Mesodermal cell (in vitro differentiated cells): Measurements from ENCODE around the gene DGKH.
"Not testable (repeated sequence)": the region's sequence is repeated elsewhere in the genome, so short reads cannot be mapped to it uniquely, and the experiment has no call there.

ENCODE experiments used
- H3K27ac ChIP-seq: 2 replicates; pipeline ENCODE4 v1.7.0; 2013; ENCODE audit warnings: mild to moderate bottlenecking, low read depth, low read length, moderate library complexity; ENCODE audit not compliant: severe bottlenecking
- H3K36me3 ChIP-seq: 2 replicates; pipeline ENCODE4 v1.7.1; 2013; ENCODE audit warnings: mild to moderate bottlenecking, low read length, moderate library complexity; ENCODE audit not compliant: control insufficient read depth, insufficient read depth
- H3K4me1 ChIP-seq: one replicate; pipeline ENCODE4 v1.7.1; 2013; ENCODE audit warnings: mild to moderate bottlenecking, low read length; ENCODE audit not compliant: insufficient read depth, control insufficient read depth, poor library complexity, severe bottlenecking
- H3K4me3 ChIP-seq: 2 replicates; pipeline ENCODE4 v1.7.0; 2013; ENCODE audit warnings: low read length, control low read depth, mild to moderate bottlenecking; ENCODE audit not compliant: insufficient read depth, poor library complexity, severe bottlenecking; ENCODE audit errors: extremely low read depth
- H3K9me3 ChIP-seq: 2 replicates; pipeline ENCODE4 v1.7.1; 2013; ENCODE audit warnings: mild to moderate bottlenecking, low read length, moderate library complexity; ENCODE audit not compliant: control insufficient read depth
- WGBS, 2 experiments: methylation state at CpG; one replicate each; pipeline ENCODE4 v1.1.5; 2013; ENCODE audit warnings: missing lambda C conversion rate in 2 of 2; ENCODE audit not compliant: insufficient coverage in 2 of 2; 5-methylcytosine and 5-hydroxymethylcytosine counted together

Gene DGKH

GRCh38 chr13:42057918-42058530 is 9.6 kb downstream of the DGKH start:
- H3K4me3 ChIP-seq, result no peak overlapping the region
- H3K27ac ChIP-seq, result no peak overlapping the region
- H3K9me3 ChIP-seq, result no peaks in the 10 kb centered on the region
- no peaks in the 10 kb centered on the region for H3K4me1 ChIP-seq
- WGBS, 2 experiments, result 100% methylated on average over 1 of the region's 2 CpGs; no CpG with 5 or more reads in 1 of the 2 experiments
- peaks cover 6% of the 10 kb centered on the region for H3K36me3 ChIP-seq

GRCh38 chr13:42061943-42062342 is 13.5 kb downstream of the DGKH start:
- Histone ChIP-seq H3K4me3 (no peak overlapping the region), H3K4me1 (no peaks in the 10 kb centered on the region), H3K36me3 (peaks cover 6% of the 10 kb centered on the region), H3K27ac (no peak overlapping the region), H3K9me3 (no peaks in the 10 kb centered on the region)

GRCh38 chr13:42063105-42063504 is 14.7 kb downstream of the DGKH start:
- Histone ChIP-seq H3K27ac (no peak overlapping the region), H3K36me3 (peaks cover 6% of the 10 kb centered on the region), H3K4me3 (no peak overlapping the region), H3K9me3 (no peaks in the 10 kb centered on the region), H3K4me1 (no peaks in the 10 kb centered on the region)
- 83% methylated on average over 1 of the region's 2 CpGs; no CpG with 5 or more reads in 1 of the 2 experiments for WGBS, 2 experiments

- H3K4me1 ChIP-seq, result no peaks in the 10 kb centered on the region
- 94 to 95% methylated on average over 2 to 5 of the region's 6 CpGs for WGBS, 2 experiments
- no peak overlapping the region for H3K4me3 ChIP-seq
- H3K36me3 ChIP-seq, result no peaks in the 10 kb centered on the region
- H3K9me3 ChIP-seq, result no peaks in the 10 kb centered on the region
- H3K27ac ChIP-seq, result no peak overlapping the region
These were observed 15.8 kb downstream of the DGKH start for GRCh38 chr13:42064259-42064658.

GRCh38 chr13:42064966-42065365 is 16.5 kb downstream of the DGKH start:
- H3K4me1 ChIP-seq, result no peaks in the 10 kb centered on the region
- no peak overlapping the region for H3K27ac ChIP-seq
- H3K36me3 ChIP-seq, result no peaks in the 10 kb centered on the region
- no peak overlapping the region for H3K4me3 ChIP-seq
- H3K9me3 ChIP-seq, result no peaks in the 10 kb centered on the region
- 96 to 98% methylated on average over 4 of the region's 5 CpGs for WGBS, 2 experiments

GRCh38 chr13:42065414-42065813 is 17.0 kb downstream of the DGKH start:
- H3K4me1 ChIP-seq, result no peaks in the 10 kb centered on the region
- no peak overlapping the region for H3K4me3 ChIP-seq
- no peak overlapping the region for H3K27ac ChIP-seq
- 98 to 100% methylated on average over 3 to 4 of the region's 4 CpGs for WGBS, 2 experiments
- no peaks in the 10 kb centered on the region for H3K36me3 ChIP-seq
- H3K9me3 ChIP-seq, result no peaks in the 10 kb centered on the region

GRCh38 chr13:42066542-42066941 is 18.1 kb downstream of the DGKH start:
- no peak overlapping the region for H3K4me3 ChIP-seq
- no peak overlapping the region for H3K27ac ChIP-seq
- WGBS, 2 experiments, result 100% methylated on average over 3 to 4 of the region's 5 CpGs

GRCh38 chr13:42068886-42069285 is 20.4 kb downstream of the DGKH start:
- Histone ChIP-seq H3K4me1 (peaks cover 6% of the 10 kb centered on the region), H3K9me3 (no peaks in the 10 kb centered on the region), H3K36me3 (no peaks in the 10 kb centered on the region), H3K27ac (no peak overlapping the region), H3K4me3 (no peak overlapping the region)
- WGBS, 2 experiments, result 68 to 71% methylated on average over 3 of the region's 3 CpGs

More at GRCh38 chr13:42066542-42066941, 18.1 kb downstream of the DGKH start:
- Histone ChIP-seq H3K4me1 (no peaks in the 10 kb centered on the region), H3K36me3 (no peaks in the 10 kb centered on the region), H3K9me3 (no peaks in the 10 kb centered on the region)

GRCh38 chr13:42070599-42070998 is 22.2 kb downstream of the DGKH start:
- WGBS, 2 experiments, result 100% methylated on average over 2 of the region's 2 CpGs
- H3K4me3 ChIP-seq, result not testable (repeated sequence)

GRCh38 chr13:42071179-42071578 is 22.7 kb downstream of the DGKH start:
- 90% methylated on average over 2 of the region's 4 CpGs; no CpG with 5 or more reads in 1 of the 2 experiments for WGBS, 2 experiments
- not testable (repeated sequence) for H3K27ac ChIP-seq, H3K4me1 ChIP-seq, H3K9me3 ChIP-seq, H3K4me3 ChIP-seq, H3K36me3 ChIP-seq

More at GRCh38 chr13:42070599-42070998, 22.2 kb downstream of the DGKH start:
- H3K27ac ChIP-seq, H3K36me3 ChIP-seq, H3K9me3 ChIP-seq, H3K4me1 ChIP-seq: not testable (repeated sequence)

- no peaks in the 10 kb centered on the region for H3K36me3 ChIP-seq
- H3K27ac ChIP-seq, result no peak overlapping the region
- 93 to 95% methylated on average over 5 to 6 of the region's 12 CpGs for WGBS, 2 experiments
- no peak overlapping the region for H3K4me3 ChIP-seq
- peaks cover 6% of the 10 kb centered on the region for H3K4me1 ChIP-seq
- H3K9me3 ChIP-seq, result no peaks in the 10 kb centered on the region
These were observed 23.4 kb downstream of the DGKH start for GRCh38 chr13:42071672-42072419.
